DMS53 (cell line): ENCODE results near the gene RNF222.
"Not testable (repeated sequence)": the region's sequence is repeated elsewhere in the genome, so short reads cannot be mapped to it uniquely, and the experiment has no call there.

Source experiments
- DNase-seq: peaks from one replicate; lab custom pipeline; 2025; lab: John Stamatoyannopoulos, UW

The RNF222 gene

DNA sequence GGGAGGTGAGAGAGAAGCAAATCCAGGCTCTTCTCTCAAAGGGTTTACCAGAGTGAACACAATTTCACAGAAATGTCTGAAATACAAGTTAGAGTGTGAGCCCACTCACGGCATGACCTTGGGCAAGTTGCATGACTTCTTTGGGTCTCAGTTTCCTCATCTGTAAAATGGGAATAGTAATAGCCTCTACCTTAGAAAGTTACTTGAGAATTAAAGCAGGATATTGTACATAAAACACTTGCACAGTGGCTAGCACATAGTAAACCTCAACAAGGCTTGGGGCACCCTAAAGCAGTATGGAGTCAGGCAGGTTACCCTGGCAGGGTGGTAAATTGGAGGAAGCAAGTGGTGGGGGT lies 13.2 kb upstream of the RNF222 start:
- no peak for DNase-seq

DNA sequence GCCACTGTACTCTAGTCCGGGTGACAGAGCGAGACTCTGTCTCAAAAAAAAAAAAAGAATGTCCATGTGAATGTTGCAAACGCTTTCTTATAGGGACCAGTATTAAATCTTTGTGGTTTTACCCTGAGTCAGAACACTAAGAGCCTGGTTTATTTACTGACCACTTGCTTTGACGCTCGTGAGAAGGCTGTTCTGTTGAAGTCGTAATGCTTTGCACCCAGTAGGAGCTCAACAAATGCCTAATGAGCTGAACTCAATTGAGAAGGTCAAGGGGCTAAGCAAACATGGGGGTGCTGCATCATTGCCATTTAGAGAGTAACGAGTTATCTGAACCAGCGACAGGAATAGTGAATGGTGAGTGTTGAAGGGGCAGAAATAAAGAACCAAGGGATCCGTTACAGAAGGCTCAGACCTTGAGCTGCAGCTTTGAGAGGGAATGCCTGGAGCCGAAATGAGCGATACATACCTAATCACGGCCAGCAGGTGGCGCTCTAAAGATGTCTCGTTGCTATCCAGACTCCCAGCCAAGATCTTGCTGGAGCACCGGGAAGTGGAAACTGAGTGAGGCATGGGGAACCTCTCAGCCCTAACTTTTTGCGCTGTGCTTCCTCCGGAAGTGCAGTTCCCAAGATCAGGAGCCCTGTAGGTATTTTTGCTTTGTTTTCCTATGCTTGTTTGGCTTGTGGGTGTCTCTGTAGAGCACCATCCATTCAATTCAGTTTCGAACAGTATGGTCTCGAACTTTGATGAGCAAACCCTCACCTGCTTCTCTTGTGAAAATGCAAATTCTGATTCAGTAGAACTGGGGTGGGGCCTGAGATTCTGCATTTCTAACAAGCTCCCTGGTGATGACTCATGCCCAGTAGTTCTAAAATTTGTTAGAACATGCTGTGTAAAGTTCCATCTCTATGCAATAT lies 12.6 kb upstream of the RNF222 start:
- DNase-seq = peak; percentile 96

DNA sequence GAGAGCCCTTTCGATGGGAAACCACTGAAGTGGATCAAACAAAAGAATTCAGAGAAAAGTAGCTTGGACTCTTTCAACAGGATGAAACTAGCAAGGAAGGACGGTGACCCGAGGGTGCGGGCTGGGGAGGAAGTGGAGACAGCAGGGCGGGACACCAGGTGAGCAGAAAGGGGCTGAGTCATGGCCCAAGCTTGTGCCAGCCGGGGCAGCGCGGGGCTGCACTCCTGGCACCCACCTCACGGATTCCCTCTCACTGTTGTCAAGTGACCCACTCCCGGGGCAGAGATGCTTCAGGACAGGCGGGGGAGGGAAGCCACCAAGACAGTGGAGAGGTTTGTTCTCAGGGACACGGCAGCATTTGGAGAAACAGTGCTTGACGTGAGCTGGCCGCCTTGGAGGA lies 10.7 kb upstream of the RNF222 start:
- DNase-seq = peak; percentile 95

DNA sequence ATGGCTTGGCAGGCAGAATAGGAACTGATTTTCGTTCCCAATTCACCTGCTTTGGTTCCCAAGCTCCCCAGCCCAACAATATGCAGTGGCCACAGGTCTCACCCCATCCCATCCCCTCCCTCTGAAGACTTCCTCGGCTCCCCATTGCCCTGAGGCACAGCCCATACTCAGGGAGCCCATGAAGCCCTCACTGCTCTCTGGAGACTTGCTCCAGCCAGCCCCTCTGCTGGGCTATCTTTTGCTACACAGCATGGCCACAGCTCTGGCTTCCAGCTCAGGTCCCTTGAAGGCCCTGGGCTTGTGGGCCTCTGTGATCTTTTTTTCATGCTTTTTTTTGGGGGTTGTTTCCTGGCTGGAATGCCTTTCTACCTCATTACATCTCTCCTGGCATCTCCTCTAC lies 8.5 kb upstream of the RNF222 start:
- DNase-seq = no peak

DNA sequence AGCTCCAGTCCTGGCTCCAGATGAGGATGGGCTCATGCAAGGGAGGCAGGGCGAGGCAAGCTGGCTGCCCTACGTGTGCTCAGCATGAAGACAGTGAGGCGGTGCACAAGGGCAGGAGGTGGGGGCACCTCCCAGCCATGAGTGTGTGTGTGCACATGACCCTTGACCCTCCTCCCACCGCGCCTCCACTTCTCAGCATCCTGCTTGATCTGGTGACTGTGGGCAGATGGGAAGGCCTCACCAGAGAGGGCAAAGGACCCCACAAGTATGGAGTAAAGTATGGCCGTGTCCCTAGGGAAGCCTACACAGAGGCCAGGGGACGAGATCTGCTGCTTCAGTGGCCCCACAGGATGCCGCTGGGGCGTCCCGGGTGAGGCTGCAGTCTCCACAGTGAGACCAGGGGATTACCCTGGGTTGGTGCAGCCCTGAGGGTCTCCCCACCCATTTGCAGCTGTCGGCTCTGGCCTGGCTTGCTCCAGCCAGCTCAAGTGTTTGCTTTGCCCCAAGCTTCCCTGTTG lies 7.9 kb upstream of the RNF222 start:
- no peak for DNase-seq

DNA sequence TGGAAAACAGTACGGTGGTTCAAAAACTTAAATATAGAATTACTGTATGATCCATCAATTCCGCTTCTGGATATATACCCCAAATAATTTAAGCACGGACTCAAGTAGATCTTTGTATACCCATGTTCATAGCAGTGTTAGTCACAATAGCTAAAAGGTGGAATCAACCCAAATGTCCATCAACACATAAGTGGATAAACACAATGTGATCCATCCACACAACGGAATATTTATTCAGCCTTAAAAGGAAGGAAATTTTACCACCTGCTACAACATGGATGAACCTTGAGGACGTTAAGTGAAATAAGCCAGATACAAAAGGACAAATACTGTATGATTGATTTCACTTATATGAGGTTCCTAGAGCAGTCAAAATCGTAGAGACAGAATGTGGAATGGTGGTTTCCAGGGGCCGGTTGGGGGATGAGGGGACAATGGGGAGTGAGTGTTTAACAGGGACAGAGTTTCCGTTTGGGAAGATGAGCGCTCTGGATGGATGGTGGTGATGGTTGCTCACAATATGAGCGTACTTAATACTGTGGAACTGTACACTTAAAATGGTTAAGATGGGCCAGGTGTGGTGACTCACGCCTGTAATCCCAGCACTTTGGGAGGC lies 5.4 kb upstream of the RNF222 start:
- DNase-seq = peak; percentile 32

DNA sequence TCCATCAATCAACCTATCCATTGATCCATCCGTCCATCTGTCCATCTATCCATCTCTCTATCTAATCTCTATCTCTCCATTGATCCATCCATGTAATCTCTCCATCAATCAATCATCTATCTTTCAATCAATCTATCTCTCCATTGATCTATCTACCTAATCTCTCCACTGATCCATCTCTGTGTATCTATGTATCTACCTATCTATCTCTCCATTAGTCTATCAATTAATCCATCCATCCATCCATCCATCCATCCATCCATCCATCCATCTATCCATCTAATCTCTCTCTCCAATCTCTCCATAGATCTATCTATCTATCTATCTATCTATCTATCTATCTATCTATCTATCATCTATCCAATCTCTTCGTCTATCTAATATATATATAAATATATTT lies 3.5 kb upstream of the RNF222 start:
- no peak for DNase-seq

DNA sequence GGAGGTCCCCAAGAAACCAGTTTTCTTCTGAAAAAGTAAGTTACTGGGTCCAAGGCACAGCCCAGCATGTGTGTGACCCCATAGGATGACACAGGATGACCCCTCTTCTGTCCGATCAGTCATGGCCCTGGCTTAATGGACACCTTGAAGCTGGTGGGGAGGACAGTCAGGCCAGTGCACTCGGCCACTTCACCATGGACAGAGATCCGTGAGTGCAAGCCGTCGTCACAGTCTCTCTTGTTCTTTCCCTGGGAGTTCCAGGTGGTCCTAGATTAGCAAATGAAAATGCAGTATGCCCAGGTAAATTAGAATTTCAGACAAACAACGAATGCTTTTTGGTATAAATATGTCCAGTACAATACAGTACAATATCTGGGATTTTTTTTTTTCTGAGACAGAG lies 1.4 kb upstream of the RNF222 start:
- no peak for DNase-seq

DNA sequence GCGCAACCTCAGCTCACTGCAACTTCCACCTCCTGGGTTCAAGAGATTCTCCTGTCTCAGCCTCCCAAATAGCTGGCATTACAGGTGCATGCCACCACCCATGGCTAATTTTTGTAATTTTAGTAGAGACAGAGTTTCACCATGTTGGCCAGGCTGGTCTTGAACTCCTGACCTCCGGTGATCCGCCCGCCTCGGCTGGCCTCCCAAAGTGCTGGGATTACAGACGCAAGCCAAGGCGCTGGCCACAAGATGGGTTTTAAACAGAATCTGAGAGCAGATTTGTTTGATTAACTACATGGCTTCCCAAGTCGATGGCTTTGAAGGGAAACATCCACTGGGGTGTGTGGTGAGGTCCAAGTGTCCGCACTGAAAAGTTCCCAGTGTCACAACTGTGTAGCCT lies 3.1 kb downstream of the RNF222 start:
- DNase-seq = not testable (repeated sequence)

DNA sequence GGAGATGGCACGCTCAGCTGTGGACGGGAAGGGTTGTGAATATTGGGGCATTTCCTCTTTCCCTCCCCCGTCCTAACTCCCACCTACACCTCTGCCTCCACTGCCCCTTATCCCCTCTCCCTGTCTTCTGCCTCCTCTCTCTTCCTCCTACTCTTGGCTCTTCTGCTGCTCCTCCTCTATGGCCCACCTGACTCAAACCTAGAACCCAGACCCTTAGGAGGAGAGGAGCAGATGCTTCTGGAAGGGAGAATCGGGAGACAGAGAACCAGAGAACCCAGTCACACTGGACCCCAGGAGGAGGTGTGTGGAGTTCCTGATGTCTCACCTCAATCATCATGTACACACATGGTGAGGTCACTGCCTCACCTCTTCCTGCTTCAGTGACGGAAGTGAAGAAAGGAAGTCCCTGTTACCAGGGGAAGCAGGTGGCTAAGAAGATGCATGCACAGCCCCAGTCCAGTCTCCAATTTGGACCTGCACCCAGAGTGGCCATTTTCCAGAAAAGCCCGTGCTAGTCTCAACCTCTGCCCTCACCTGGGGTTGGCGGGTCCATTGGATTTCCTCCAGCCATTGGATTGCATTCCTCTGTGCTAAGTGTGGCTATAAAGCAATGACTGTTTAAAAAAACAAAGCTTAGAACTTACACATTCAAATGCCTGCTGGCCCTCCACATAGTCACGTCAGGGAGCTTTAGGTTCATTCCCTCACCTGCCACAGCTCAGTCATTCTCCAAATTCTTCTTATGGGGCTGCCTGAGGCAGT lies 4.0 kb downstream of the RNF222 start:
- peak; percentile 70 for DNase-seq

DNA sequence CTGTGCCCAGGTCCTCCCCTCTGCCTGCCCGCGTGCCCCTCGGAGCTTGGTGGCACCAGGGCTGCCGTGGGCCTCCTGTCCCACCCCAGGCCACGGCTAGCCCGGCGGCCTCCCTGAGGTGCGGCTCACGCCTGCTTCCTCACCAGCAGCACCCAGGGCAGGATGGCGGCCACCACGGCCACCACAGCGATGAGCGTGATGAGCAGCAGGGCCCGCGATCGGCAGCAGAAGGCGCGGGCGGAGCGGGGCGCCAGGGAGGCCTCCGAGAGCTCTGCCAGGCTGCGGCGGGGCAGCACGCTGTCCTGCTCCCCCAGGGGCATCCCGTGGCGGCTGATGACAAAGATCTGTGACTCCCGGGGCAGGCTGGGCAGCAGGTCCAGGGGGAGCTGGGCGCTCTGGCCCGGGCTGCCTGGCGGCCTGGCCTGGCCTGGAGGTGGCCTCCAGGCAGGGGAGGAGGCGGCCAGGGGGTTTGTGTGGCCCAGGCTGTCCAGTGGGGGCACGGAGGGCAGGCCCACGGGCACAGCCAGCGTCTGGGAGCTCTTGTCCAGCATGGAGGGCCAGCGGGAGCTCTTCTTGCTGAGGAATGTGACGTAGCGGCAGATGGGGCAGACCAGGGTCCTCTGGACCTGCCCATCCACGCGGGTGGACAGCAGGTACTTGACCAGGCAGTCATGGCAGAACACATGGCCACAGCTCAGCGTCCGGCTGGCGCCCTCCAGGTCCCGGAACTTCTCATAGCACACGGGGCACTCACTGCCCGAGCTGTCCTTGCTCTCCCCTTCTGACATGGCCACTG lies 4.8 kb downstream of the RNF222 start:
- DNase-seq = peak; percentile 57

DNA sequence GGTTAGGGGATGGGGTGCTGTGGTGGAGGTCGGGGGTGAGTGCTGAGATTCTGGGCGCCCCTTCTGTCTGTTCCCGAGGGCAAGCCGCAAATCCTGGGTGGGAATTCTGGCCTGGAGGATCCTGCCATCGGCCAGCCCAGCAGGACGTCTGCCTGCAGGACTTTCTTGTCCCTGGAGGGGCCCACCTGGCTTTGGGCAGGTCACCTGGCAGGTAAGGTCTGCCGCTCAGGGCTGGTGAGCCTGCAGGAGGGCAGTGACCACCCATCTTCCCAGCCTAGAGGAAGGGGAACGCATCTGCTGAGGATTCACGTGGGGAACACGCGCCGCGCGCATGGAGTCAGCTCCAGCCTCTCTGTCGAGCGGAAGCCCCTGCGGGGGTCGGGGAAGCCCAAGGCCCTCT lies 5.4 kb downstream of the RNF222 start:
- peak; percentile 41 for DNase-seq

DNA sequence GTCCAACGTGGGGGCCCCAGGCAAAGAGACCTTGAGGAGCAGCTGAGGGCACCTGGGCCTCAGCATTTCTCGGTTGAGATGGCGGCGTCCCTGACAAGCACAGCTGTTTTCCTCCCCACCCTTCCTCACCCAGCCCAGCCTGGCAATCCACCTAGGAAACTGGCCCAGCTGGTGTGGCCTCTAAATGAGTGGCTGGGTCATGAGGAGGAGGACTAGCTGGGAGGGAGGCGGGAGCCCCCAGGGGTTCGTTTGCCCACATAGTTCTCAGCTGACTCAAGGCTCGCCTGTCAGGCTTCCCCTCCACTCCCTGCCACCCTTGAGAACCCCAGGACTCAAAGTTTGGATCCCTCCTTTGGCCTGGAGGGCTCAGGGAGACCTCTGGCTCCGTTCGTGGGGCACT lies 5.9 kb downstream of the RNF222 start:
- no peak for DNase-seq

DNA sequence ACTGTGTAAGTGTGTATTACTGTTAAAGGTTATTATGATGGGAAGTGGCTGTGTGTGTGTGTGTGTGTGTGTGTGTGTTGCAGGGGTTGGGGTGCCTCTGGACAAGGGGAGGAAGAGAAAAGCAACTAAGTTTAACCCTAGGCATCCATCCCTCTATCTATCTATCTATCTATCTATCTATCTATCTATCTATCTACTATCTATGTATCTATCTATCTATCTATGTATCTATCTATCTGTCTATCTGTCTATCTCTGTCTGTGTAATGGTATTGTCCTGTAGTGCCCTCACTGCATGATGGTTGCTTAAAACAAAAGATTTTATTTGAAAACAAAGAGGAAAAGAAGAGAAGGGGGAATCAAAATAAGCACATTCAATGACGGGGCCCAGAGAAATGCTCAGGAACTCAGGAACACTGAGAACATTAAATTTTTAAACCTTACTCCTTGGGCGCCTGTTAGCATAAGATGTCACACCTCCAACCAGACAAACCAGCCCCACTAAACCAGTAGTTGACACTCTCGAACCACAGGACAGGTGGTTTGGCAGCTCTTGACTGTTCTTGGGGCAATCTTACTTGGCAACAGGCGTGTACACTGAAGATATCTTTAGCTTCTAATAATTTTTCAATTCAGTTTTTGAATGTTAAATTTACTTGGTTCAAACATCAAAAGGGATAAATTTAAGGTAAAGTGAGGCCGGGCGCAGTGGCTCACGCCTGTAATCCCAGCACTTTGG lies 9.5 kb downstream of the RNF222 start:
- DNase-seq = no peak

DNA sequence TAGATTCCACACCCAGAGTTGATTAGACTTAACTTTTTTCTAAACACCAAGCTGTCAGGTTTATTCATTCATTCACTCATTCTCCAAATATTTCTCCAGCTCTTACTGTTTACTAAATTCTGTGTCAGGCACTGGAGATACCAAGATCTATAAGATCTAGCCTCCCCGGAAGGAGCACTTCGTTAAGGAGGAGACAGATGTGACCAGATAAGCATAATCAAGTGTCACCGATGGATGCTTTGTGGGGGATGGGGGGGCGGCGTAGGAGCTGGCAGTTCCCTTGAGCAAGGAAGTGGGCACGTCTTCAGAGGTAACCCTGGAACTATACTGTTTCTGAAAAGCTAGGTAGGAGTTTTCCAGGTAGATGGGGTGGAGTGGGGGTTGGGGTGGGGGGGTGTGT lies 10.8 kb downstream of the RNF222 start:
- no peak for DNase-seq

DNA sequence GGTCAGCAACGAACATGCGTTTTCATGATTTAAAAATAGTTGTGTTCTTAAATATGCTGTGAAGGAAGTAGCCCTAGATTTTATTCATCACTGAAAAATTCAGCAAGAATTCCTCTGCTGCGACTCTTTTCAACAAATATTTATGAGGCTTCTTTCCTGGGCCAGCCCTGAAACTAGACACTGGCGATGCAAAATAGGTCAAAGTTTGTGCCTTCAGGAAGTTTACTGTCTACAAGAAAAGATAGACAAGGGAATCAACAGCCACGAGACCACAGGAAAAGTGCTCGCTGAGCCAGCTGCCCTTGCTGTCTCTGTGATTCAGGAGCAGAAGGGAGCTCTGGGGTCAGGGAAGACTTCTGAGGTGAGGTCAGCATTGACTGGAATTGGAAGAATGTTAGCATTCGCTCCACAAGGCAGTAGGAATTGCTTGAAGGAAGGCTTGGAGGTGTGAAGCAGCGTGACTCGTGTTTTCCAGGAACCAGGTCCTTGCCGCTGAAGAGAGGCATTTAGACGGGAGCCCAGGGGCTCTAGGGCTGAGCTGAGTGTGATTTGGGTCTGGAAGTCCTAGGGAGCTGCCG lies 12.7 kb downstream of the RNF222 start:
- DNase-seq = no peak

DNA sequence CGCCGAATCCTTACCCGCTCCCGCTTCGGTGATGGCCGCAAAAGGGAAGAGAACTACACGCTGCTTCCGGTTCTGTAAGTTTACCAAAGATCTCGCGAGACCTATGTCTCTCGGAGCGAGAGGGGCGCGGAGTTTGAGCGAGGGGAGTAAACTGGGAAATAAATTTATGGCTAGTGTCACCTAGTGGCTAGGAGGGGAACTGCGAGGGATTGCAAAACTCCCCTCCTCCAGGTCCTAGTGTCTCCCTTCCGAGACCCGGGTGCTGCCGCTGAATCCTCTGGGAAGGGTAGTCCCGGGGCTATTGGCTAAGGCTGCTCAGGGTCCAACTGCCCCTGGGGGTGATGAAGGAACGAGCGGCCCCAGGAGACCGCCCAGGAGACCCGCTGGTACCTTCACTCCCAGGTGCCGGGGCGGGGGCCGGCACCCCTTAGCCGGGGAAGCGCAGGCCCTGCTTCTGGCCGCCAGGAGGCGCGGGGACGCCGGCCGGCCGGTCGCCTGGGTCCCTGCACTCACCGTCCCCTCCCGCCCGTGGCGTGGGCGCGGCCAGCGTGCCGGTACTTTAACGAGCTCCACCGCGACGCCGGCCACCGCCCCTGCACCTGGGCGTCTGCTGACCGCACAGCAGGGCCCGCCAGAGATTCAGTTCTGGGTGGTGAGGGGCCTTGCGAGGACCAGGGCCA lies 14.3 kb downstream of the RNF222 start, which contains the start of gene RPL26:
TSS of gene RPL26 (minus strand) at position 51 of the 680 bp plus-strand sequence. CDS start 883 bp downstream, outside the sequence.
- peak; percentile 100 for DNase-seq

DNA sequence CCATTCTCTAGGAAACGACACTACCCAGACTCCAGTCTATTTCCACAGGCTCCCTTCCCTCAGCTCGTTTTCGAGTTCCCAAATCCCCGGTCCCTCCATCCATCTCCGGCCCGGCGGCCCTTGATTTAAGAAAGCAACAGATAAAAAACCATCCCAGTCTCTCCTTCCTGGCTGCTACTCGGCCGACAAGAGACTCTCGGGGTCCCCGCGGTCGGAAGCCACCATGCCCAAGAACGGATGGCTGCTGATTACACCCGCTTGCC lies 14.8 kb downstream of the RNF222 start:
- no peak for DNase-seq

DNA sequence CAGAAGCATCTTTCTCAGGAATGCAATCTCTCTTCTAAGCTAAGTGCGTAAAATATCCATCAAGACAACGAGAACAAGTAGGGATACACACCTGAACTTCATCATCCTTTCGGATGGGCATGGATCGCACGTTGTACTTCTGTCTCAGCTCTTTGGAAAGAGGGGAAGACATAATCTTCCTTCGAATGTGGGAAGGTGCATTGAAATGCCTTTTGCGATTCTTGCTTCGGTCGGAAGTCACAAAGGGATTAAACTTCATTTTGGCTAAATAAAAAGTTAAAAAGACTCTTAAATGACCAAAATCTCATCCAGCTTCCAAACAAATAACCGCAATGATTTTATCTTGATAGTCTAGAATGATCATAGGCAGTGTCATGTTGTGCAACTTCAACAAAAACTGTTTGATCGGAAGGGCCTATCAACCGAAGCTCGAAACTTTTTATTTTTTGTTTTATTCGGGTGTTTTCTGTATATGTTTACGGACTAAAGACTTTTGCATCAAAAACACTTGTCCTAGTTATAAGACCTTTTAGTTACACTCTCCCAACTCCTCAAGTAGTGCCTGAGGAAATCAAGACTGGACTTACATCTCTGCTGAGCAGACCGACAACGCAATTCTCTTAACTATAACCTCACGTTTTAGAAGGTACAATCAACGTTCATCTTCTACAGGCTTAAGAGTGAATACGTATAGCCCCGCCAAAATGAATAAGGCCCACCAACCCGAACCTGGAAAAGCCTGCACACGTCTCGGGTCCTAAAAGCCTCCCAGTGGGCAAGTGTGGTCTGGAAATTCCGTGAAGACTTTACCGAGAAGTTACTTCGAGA lies 15.4 kb downstream of the RNF222 start:
- DNase-seq = peak; percentile 67
